Left lobe of liver (tissue), 2 donors: Measurements from ENCODE around the gene ZNF878. TPM values are rescaled to one million over a fixed set of nuclear protein-coding genes. Genes with fewer than 3 reads are reported as not detected.

Experiments used
- ATAC-seq: fragments of 200-7000 bp; cut with Tn5 transposase; one replicate; pipeline ENCODE4 v1.9.1; 2020; ENCODE audit warnings: mild to moderate bottlenecking, moderate library complexity
- DNase-seq: peaks from one replicate; pipeline ENCODE4 v3.0.0-alpha.2; 2020; ENCODE audit warnings: low spot score
- total RNA-seq: library from RNA; stranded (reverse); gene quantifications from one replicate; pipeline ENCODE4 v1.2.1, GENCODE V29; 2021
- donor health status: DM: no; HTN: no; CAD: no; lungs with moderate emphysema.
- donor health status: DM: no; HTN: yes; CAD: no.

Gene ZNF878
- total RNA-seq, 1 donor from 2014 or later = 0.10 TPM

GRCh38 chr19:12035220-12036172 is 17.3 kb downstream of the ZNF878 start, which contains the start of gene ZNF433:
Gene ZNF433 (minus strand): TSS chr19:12035679. CDS start chr19:12035539, 140 bp downstream.
- DNase-seq (peak; percentile 96), ATAC-seq (peak; percentile 100)

DNA sequence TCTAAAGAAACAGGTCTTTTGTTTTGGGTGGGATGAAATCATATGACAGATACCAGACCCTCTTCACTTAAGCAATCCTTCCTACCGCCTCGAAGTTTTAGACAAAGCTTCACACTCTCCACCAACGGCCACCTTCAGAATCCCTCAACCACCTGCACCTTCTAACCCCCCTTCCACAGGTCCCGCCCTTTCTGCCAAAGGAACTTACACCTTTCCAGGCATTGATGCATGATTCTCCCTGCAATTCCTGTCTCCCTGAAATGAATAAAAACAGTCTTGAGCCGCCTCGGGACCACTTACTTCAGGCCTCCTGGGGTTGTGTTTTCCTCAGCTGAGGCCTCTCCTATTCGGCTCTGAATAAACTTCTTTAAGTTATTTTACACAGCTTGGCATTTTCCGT is 18.1 kb downstream of the ZNF878 start:
- ATAC-seq = no peak
- no peak for DNase-seq

GRCh38 chr19:12034198-12034597 is 18.6 kb downstream of the ZNF878 start:
- peak; percentile 10 for ATAC-seq
- DNase-seq = no peak

DNA sequence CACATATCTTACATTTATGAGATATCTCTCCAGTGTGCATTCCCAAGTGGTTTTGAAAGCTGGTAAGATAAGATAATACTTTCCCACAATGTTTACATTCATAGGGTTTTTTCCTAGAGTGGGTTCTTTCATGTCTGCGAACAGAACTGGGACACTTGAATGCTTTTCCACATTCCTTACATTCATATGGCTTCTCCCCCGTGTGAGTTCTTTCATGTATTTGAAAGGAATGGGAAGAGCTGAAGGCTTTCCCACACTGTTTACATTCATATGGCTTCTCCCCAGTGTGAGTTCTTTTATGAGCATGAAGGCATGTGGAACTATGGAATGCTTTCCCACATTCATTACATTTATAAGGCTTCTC is 37.0 kb downstream of the ZNF878 start:
- ATAC-seq = no peak
- DNase-seq = no peak

GRCh38 chr19:12015015-12015752 is 37.6 kb downstream of the ZNF878 start:
- ATAC-seq = no peak
- no peak for DNase-seq

DNA sequence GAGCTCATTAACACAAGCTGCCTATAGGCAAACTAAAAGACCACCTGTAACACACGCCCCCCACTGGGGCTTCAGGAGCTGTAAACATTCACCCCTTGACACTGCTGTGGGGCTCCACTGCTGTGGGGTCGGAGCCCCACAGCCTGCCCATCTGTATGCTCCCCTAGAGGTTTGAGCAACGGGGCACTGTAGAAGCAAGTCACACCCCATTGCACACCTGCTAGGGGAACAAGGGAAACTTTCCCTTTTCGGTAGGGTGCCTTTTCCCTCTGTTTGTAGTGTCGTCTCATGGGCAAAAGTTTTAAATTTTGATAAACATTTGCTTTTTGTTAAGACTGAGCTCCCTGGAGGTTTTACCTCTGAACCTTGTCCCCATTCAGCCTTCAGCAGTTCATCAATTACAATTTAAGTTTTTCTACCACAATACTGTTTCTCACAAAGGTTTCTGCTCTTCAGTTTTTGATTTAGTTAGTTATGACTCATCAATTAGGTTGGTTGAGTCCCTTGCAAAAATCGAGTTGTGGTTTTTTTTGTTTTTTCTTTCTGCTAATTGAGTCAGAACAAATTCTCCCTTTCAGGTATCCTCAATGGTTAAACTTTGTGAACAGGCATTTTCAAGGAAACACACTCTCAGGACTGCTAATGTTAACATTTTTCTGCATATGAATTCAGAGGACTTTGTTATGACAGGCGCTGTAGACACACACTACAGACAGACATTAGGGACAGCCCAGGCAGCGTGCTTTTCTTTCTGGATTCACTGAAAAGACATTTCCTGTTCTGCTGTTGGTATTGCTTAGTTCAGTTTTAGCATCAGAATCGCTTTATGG is 52.4 kb downstream of the ZNF878 start:
- peak; percentile 6 for DNase-seq

GRCh38 chr19:11995174-11995573 is 57.6 kb downstream of the ZNF878 start:
- ATAC-seq (no peak), DNase-seq (no peak)

More for the DNA sequence above, 52.4 kb downstream of the ZNF878 start:
- ATAC-seq = no peak

Other genes starting within 250 kb of the ZNF878 start
- gene ZNF440, start 238.7 kb downstream of the ZNF878 start, total RNA-seq = 4.7 TPM
- gene ZNF439, start 204.2 kb downstream of the ZNF878 start, total RNA-seq = 0.60 TPM
- 8.0 TPM for gene ZNF69, start 165.2 kb downstream of the ZNF878 start, total RNA-seq
- 5.6 TPM for gene ZNF700, start 127.9 kb downstream of the ZNF878 start, total RNA-seq
- gene ZNF763, start 87.9 kb downstream of the ZNF878 start, total RNA-seq = 0.25 TPM
- 2.7 TPM for gene ZNF433, start 17.3 kb downstream of the ZNF878 start, total RNA-seq
- gene ZNF844, start 11.8 kb upstream of the ZNF878 start, total RNA-seq = 2.7 TPM
- gene ZNF20, start 87.4 kb upstream of the ZNF878 start, total RNA-seq = 0.65 TPM
- 0.15 TPM for gene ZNF625, start 103.8 kb upstream of the ZNF878 start, total RNA-seq
- 2.5 TPM for gene ZNF136, start 110.1 kb upstream of the ZNF878 start, total RNA-seq
- 7.6 TPM for gene ZNF44, start 241.9 kb upstream of the ZNF878 start, total RNA-seq